ENCODE results near the gene CBLN1.

The CBLN1 gene

DNA sequence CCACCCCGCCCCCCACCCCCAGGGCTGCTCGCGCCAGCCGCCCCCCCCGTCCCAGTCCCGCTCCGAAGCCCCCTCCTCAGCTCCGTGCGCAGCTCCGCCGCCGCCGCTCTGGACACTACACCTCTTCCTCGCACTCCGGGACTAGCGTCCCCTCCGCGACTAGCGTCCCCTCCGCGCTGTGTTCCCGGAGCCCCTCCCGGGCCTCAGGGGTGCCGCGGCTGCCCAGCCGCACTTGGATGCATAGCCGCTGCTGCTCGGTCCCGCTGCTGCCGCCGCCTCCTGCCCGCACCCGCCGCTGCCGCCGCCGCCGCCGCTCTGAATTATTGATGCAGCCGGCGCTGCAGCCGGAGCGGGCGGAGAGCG, at the start of gene CBLN1:
Gene CBLN1, minus strand, starts transcription at position 359 of the 363 bp plus-strand sequence. CDS start 373 bp downstream, outside the sequence.
- no peak for DNase-seq

DNA sequence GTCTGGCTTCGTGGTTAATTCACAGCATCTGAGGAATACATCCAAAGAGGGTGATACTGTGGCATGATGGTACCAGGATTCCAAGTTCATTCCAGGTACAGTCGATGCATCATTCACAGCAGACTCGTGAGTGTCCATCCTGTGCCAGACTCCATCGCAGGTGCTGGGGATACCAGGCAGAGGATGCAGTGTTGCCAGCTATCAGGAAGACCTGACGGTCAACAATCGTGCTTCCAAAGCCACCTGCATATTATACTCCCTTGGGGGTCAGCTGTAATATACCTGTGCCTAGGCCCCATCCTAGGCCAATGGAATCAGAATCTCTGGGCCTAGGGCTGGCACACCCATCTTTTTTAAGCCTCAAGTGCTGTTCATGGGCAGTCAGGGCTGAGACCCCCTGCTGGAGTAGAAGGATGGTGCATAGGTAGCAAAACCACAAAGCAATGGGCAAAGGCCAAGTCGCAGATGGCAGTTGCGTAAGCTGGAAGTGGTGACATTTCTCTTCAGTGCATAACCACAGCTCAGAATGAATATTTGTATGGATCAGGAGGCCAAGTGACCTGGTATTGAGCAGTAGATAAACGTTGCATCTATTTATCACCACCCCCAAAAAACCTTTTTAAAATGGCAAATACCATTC, 49.0 kb upstream of the CBLN1 start:
- DNase-seq = no peak

DNA sequence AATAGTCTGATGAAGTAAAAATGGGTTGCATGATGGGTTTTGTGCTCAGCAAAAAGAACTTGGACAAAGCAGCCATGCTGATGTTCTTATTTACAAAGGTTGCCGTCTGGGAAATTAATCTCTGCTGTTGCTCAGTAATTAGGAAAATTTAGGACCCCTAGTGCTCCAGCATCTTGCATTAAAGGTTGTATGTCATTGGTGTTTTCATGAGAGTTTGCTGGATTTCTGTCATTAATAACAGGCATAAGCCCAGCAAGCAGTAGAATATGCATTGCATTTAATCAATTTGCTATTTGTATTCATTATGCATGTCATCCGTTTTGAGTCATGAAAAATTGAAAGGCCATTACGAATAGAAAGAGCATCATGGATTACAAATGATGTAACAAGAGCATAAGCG, 46.7 kb upstream of the CBLN1 start:
- DNase-seq = no peak

DNA sequence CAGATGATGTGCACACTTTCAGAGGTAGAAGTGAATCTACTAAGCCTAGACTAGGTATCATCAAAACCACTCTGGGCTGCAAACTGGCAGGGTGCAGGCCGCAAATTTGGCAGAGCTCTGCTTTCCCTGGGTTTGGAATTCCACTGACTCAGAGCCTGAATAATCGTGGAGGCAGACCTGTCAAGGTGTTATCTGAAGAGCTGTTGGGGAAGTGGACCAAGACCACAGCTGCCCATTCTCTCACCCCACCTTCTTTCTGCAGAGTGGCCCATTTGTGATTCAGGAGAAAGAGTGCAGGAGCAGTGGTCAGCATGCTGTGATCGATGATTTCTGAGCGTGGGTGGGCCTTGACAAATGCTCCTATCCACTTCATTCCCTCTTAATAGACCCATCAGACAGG, 45.8 kb upstream of the CBLN1 start:
- no peak for DNase-seq

DNA sequence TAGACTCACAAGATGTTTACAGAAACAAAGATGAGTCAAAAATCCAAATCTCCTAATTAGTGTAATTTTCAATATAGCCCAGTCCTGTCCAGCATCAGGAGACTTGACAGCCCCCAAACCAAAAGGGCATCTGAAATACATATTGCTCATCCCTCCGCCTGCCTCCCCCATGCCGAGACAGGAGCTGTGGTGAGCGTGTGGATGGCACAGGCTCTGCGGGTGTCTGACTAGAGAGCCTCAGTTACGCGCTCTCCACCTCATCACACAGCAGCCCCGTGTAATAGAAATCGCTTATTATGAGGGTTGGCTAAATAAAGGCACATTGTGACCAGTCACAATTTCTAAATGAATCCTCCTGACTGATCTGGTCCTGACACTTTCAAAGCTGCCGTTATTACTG, 43.1 kb upstream of the CBLN1 start:
- no peak for DNase-seq

DNA sequence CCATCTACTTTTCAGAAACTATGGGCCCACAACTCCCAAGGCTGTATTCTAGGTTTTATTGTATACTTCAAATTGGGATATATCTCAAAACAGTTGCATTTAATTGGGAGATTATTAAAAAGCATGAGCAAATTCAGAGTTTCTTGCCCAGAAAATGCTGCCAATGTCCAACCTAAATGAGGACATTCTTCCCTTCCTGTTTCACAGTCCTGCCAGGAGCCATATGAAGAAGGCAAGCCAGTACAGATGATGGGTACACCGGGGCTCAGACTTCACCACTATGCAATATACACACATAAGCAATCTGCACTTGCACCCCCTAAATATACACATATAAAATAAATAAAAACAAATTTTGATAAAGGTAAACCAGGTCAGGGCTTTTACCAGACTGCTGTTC, 34.0 kb upstream of the CBLN1 start:
- no peak for DNase-seq

DNA sequence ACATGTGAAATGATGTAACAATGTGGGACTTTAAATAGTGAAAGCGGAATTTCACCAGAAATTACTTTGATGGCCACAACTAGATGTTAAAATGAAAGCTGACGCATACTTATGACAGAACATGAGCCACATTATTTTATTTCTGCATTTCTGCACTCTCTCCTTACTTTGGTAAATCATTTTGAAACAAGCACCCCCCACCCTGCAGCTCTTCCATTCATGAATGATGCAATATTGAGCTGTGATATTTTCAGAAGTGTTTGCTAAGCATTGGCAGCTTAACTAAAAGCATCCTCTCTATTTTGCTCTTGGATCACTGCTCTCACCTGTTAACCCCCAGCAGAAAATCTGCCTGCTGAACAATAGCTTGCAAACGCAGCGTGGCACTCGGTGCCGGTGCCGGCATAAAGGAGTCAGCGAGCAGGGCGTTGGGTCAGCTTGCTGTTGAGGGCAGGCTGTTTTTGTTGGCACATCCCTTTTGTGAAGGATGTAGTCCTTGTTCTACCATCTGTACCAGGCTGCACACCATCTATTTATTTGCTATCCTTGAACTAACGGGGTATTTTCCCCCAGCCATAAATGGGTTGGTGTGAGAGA, 30.8 kb upstream of the CBLN1 start:
- DNase-seq = no peak

DNA sequence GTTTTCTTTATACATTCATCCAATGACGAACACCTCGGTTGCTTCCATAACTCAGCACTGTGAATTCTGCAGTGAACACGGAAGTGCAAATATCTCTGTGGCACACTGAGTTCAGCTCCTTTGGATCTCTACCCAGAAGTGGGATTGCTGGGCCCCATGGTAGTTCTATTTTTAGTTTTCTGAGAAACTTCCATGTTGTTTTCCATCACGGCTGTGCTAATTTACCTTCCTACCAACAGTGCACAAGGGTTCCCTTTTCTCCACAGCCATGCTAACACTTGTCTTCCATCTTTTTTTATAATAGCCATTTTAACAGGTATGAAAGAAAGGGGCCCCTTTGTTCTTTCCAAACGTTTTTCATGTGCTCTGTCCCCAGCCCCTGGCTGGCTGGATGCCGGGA, 30.2 kb upstream of the CBLN1 start:
- no peak for DNase-seq

DNA sequence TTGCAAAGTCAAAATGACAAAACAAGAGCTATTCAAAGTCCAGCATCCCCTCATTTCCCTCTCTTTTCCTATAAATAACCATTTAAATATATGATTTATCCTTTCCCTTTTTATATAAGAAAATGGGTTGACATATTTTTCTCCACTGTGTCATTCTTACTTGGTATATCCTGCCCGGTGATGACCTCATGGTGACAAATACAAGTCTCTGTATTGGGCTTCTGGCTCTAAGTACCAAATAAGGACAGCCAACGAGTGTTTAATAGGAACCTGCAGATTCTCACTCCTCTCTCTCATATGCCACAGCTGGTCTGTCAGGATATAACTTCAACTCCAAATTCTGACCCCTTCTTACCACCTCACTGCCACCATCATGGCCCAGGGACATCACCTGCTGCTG, 25.5 kb upstream of the CBLN1 start:
- no peak for DNase-seq

DNA sequence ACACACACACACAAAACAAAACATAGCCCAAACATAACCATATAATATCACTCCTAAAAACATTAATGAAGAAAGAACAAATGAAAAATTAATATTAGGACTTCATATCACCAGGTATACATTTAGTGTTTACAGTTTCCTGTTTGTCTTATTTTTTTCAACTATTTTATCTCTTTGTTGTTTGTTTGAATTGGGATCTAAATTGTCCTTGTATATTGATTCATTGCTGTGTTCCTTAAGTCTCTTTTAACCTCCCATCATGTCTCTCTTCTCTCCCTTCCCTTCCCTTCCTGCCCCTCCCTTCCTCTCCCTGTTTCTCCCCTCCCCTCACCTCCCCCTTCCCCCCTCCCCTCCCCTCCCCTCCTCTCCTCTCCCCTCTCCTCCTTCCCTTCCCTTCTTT, 23.8 kb upstream of the CBLN1 start:
- no peak for DNase-seq

DNA sequence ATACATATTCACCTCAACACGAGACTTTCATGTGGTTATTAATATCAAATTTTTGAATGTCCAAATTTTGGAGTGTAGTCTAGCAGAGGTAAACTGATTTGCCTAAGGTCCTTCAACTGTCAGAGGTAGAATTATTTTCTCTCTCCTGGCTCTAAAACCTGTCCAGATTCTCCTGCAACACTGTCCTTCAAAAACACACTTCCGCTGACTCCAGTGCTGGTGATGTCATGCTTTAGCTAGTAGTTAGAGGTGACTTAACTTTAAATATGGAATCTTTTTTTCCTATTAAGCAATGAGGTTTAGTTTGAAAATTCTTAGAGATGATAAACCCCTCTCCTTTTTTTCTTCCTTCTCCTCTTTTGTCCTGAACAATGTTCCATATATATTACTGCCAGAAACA, 10.8 kb upstream of the CBLN1 start:
- DNase-seq = no peak

DNA sequence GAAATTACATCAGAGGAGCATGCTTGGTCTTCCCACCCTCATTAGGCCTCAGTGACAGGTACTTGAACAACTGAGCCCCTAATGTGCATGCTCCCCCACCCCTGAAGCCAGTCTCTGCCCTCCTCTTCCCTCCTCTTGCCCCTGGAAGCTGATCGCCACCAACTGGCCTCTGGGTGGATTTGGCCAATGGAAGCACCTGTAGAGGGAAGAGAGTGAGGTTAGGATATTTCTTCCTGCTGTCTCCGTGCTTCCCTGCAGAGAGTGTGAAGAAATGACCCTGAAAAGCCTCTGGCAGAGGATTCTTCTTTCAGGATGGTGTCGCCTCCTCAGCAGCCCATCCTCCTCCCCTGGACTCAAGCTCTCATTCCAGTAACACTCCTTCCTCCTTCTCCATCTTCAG, 5.9 kb upstream of the CBLN1 start:
- no peak for DNase-seq

DNA sequence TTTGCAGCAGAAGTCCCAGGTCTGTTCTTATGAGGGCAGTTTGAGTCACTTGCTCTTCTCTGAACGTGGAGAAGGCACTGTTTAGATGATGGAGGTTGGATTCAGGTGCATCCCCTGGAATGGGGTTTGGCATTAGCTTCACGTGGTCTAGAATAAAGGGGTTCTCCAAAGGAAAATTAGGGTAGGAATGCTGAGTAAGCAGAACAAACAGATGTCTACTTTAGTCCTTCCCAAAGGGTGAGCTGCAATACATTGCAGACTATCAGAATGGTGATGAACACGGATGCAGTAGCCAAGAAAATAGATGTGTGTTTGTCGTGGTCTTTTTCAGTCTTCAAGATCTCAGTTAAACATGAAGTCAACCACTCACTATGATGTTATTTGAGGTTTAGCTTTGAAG, 3.3 kb upstream of the CBLN1 start:
- no peak for DNase-seq

DNA sequence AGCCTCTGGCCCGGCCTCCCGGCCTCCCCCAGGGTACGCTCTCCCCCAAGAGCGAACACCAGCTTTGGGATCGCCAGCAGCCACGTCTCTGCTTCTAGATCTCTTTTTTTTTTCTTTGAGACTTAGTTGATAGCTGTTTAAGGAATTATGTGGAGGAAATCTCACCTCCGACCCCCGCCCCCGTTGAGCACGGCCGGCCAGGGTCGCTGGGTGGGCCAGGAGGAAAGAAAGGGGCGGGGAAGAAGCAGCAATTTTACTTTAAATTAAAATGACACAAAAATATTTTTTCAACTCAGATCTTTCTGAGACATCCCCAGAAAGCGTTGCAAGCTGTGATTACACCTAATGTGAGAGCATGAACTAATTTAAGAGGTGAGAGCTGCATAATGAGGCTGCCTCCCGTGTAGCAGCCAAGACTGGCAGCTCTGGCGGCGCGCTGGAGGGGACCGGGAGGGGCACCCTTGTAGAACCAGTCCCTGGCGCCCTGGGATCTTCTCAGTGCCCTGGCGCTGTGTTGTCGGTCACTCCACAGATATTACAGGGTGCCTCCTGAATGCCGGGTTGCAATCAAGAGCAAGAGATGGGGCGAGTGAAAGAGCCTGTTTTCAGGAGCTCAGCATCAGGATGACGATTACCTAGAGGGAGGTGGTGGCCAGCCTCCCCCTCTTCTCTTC, 1.9 kb upstream of the CBLN1 start:
- no peak for DNase-seq

DNA sequence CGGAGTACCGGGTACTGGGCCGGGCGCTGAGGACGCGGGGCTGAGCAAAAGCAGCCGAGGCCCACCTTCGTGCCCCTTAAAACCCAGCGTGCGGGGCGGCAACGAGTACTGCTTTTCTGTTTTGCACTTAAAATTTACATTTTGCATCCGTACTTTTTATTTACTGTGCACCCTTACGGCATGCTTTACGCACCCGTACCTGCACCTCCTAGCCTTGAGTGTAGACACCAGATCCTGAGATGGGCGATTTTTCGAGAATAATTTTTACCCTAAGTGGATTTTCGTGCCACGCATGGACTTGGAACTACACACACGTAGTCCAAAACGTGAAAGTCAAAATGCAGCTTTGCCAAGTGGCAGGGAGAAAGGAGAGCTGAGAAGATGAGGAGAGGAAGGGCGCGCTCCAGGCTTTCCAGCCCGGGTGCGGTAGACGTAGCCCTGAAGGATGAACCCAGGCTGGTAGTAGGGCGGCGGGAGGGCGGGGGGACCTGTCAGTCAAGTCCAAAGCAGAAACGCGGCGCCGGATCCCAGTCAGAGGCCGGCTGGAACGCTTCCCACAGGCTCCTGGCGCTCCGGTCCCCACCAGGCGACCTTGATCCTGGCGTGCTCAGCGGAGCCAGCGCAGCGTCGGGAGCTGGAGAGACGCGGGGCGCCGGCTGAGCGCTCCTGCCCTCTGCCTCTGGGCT, 1.2 kb upstream of the CBLN1 start:
- no peak for DNase-seq

DNA sequence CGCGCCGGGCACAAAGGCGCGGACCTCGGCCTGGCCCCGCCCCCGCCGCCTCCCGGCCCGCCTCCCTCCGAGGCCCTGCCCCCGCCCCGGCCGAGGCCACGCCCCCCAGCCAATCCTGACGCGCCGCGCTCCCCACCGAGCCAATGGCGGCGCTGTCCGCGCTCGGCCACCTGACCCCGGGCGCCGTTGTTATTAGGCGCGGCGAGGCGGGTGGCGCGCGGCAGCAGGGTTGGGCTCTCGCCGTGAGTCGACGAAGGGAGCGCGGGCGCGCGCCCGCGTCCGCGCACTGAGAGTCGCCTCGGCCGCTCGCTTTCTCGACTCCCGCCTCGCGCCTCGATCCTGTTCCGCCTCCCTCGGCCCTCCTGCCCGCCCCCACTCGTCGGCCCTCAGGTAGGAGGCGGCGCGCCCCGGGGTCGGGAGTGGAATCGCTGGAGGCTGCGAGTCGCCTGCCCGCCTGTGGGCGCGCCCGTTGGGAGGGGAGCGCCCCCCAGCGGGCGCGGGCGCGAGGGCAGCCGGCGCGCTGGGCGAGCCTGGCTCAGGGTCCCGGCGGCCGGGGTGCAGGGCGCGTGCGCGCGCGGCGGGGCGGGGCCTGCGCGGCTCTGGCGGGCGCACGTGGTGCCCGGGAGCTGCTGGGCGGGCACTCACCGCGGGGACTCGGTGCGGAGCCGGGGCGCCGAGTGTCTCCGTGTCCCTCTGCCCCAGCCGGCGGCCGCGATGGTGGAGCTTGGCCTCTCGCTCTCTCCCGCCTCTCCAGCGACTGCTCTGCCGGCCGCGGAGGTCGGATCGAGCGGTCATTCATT, 405 bp upstream of the CBLN1 start:
- DNase-seq = no peak

DNA sequence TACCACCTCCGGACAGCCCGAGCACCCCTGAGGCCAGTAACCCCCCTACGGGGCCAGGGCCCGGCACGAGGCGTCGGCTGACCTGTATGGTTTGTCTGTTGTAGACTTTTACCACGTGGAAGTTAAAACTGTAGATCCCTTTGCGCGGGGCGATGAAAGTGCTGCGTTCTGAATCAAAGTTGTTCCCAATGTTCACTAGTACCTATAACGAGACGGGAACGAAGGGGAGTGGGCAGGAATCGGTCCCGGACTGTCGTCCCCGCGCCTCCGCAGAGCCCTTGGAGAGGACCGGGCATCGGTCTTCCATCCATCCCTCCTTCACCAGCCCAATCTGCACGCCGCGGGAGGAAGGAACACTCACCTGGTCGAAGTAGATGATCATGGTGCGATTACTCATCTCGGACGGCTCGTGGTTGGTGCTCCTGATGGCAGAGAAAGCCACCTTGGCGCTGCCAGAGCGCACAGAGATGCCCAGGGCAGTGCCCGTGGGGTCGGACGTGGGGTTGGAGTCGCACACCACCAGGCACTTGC, 732 bp downstream of the CBLN1 start:
- DNase-seq = no peak

DNA sequence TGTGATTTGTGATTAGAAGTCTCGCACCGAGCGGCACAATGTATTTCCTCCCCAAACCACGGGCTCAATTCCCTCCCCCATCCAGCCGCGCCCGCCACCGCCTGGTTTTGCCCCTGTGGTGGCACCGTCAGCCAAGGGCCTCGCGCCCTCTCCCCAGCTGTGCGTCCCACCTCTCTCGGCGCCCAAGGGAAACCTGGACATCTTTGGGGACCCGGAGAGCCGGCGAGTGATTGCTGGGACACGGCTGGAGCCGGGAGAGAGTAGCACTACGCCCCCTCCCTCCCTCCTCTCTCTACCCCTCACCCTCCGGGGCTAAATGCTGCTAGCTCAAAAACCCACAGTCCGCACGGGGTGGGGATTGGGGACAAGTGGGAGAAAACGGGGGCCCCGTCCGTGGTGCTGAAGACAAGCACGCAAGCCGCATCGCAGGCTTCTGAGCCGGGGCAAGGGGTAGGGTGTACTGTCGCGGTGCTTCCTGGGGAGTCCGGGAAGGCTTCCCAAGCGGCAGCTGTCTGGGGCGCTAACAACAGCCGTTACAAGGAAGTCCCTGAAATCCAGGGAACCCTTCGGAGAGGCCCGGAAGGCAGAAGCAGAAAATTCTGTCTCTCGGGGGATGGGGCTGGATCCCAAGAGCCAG, 1.4 kb downstream of the CBLN1 start:
- no peak for DNase-seq

DNA sequence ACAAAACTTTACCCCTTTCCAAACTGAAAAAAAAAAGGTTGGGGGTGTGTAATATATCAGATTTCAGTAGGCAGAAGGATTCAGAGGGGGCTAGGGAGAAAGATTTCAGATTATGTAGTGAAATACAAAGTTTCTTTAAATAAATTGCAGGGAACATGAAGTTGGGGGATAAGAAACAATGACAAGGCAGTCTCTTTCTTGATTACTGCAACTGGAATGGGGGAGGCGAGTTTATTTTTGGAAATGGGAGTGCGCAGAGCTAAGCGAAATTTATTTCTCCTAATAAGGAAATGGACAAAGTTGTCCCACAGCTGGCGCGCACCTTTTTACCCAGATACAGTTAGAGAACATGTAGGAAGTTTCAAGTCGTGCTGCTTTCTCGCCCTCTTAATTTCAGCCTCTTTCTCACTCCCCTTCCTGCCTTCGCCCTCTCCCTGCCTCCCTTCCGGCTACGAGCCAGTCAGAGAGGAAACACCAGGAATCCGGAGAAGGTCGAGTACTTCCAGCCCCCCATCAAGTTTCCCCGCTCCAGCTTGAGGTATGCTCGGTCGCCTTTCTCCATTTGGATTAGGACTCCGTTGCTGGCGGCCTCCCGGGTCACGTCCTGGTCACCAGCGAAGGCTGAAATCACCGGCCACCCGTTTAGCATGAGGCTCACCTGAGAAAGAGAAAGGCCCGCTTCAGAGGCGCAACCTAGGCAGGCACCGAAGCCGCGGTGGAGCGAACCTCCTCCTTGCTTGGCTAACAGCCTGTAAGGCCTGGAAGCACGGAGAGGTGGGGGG, 2.5 kb downstream of the CBLN1 start:
- DNase-seq = no peak

DNA sequence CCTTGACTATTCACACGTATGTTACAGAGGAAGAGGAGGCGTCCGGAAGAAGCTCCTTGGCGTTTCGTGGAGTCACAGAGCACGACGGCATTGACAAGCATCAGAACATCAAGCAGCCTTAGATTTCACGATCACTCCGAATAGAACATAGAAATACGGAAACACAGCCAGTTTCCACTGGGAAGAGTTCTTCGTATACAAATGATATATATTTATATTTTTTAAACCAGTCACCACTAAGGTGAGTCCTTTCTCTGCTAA, 3.1 kb downstream of the CBLN1 start:
- no peak for DNase-seq

DNA sequence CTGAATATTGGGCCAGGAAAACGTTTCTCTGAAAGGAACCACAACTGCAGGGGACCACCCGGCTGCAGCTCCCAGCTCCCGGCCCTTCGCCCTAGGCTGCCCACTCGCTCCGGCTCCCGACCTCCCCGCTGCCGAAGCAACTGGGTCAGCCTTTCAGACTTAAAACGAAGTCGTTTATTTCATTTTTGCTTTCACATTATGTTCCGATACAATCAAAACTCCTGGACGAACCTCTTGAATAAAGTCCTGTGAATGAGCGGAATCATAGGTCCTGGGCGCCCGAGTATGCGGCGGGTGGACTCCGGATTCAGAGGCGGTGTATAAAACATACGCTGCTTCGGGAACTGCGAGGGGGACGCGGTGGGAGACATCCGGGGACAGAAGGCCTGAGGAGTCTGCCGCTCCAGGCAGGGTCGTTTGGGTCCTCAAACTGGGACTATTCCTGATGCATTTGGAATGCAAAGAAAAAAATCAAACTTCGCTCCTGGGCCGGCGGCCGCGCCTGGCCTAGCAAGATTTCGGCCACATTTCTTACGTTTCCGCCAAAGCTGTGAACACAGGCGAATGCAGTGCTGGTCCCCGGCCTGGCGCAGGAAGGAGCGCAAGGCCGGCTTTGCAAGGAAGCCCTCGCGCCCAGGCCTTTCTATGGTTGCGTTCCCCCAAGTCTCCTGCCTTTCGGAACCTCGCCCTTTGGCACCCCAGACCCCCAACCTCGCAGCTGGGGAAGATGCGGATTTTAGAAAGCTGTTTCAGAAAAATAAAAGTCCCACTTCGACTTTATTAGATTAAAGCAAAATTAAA, 3.7 kb downstream of the CBLN1 start:
- DNase-seq = no peak

All from SIG-M5 (cell line).